GM21786 (cell line): ENCODE data around the gene SERTAD2.
A peak's percentile ranks its signal among the peaks of the same experiment; 100 is the strongest.

Source experiments
- ATAC-seq: cut with Tn5 transposase; IDR thresholded peaks from one replicate; pipeline ENCODE4 v1.9.1; 2021; ENCODE audit not compliant: unreplicated experiment

The SERTAD2 gene

DNA sequence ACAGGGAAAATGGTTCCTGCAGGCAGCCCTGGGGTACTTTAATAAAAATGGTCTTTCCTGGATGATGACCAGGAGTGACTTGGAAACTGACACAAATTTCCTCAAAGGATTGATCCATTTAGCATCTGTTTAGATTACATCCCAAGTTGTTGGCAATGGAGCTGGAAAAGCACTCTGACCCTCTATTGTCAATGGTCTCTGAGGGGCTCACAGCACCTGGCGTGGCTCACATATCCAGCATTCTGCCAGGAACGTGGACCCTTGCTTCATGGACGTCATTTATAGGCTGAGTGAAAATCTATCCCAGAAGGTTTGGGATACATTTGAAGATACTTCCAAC lies 43.8 kb downstream of the SERTAD2 start:
- ATAC-seq, result no peak

DNA sequence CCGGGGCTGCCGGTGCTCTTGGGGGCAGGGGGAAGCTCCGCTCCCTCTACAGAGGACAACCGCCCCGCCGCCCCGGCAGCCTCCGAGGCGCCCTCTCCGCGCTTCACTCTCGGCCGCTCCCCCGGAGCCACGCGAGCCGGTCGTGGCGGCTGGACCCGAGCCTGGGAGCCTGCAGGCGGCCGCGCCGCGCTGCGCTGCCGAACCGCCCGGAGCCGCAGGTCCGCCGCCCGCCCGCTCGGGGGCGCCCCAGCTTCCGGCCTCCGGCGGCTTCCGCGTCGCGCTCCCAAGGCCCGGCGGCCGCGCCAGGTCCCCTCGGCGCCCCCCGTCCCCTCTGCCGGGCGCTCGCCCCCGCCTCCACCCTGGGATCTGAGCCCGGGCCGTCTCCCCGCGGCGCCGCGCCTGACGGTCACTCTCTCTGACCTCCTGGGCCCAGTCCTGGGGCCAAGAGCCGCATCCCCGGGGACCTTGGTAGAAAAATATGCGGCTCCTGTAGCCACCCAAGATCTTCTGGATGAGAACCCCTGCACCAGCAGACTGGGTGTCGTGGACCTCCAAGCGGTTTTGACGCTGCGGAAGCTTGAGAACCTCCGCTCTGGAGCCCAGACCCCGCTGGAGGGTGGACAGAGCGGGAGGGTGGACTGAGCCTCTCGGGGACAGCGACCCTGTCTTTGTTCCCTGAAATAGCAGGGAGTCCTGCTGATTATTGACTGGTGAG lies 44.3 kb downstream of the SERTAD2 start:
- ATAC-seq, result peak; percentile 39

DNA sequence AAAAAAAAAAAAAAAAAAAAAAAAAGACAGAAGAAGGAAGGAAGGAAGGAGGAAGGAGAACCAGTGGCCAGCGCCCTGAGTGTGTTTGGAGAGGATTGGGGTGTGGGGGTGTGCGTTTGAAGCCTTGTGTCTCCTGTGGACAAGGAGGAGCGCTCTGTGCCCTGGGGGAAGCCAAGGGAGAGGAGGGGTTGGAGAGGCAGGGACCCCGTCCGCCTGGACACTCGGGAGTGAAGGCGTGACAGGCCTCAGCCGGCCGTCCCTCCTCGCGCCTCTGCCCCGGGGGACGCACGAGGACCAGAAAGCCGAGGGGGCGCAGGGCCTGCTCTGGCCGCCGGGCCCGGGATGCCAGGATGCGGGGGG lies 44.9 kb downstream of the SERTAD2 start:
- ATAC-seq, result peak; percentile 3

DNA sequence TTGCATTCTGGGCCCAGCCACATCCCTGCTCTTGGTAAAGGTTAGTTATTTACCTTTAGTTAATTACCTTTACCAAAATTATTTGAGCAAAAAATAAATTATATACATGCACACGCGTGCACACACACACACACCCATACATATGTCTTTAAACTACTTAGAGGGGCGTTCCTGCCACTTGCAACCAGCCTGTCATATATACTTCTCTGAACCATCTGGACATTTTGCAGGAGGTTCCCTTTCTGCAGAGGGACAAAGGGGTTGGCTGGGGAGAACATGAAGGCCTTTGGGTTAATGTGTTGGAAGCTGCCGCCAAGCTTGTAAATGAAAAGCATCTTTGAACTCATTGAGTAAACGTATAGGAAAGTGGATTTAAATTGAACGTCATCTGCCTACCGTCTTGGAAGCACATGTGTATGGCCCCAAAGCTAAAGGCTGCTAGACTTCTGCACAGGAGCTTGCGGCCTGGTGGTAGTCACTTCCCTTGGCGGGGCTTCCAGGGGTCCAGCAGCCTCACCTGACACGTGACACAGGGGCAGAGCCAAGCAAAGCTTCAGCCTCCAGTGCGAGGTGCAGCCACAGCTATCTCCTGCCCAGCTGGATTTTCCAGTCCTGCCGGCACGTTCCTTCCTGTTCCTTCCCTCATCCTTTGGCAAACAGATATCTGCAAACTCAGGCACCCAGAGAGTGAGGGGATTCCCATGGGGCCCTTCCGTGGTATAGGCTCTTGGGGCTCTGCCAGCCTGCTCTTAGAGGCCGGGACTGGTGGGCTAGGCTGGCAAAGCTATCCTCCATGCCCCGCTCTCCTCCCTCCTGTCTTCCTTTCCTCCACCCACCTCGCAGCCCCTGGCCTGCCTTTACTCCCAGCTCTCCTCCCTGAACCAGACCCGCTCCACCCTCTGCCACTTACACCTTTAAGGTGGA lies 46.1 kb downstream of the SERTAD2 start:
- ATAC-seq, result no peak

DNA sequence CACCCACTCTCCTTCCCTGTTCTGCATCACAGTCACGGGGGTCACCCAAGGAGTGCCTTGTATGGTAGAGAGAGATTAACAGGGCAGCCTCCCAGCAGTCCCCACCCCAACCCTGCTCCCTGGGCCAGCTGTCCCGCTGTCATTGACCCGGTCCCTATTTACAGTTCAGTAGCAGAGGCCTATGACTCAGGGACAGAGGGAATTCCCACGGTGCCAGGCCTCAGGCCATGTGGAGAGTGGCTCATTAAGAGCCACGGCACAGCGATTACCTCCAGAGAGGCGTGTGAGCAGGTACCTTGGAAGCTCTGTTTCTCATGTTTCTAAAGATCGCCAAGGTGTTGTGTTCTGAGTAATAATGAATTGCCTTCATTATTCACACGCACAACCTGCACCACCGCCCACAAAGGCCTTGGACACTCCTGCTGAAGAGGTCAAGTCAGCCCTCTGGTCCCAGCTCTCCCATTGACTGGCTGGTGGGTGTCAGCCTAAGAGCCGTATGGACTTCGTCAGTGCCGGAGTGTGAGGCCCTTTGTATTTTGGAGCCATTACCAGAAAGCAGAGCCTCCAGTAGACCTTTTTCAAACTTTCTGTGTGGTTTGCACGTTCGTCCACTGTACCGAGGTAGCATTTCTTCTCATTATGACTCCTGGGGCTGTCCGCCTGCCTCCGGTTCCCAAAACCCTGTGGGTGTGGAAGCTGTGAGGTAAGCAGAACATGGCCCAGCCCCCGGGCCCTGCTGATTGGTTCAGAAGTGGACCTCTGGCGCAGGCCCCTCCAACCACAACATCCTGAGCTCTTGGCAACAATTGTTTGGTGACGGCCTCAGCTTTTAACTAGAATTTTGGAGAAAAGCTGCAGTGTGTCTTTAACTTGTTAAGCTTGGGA lies 47.0 kb downstream of the SERTAD2 start:
- ATAC-seq, result peak; percentile 83

DNA sequence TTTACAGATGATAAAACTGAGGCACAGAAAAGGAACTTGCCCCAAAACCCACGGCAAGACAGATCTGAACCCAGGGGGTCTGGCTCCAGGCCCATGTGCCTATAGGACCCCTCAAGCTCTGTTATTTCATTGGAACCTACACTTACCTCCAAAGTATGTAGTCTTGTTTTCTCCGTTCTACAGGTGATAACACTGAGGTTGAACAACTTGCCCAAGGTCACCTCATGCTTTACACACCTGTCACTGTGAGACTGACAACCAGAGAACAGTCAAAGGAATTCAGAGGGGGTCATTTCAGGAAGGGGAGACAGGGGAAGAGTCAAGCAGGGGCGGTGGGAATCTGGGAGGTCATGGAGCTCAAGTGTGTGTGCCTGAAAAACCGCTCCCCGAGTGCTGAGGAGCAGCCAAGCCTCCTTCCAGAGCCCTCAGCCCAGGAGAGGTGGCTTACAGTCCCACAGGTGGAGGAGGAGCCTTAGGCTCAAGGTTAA lies 47.7 kb downstream of the SERTAD2 start:
- no peak for ATAC-seq

DNA sequence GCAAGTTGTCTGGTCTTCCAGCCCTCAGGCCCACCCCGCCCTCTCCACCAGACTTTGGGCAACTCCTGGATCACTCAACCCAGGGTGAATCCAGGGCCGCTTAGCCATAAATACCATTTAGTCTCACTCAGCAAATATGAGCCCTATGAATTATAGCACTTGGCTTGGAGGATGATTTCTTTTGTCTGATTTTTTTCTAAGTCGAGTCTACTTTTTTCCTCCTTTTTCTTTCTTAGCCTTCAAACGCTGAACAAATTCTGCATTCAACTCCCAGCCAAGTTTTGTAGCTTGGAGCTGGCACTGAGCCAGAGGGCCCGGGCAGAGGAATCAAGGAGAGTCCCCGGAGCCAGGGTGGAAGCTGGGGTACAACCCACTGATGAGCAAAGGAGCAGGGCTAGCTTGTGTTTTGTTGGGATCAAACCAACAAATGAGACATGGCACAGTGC lies 48.7 kb downstream of the SERTAD2 start:
- ATAC-seq, result no peak

DNA sequence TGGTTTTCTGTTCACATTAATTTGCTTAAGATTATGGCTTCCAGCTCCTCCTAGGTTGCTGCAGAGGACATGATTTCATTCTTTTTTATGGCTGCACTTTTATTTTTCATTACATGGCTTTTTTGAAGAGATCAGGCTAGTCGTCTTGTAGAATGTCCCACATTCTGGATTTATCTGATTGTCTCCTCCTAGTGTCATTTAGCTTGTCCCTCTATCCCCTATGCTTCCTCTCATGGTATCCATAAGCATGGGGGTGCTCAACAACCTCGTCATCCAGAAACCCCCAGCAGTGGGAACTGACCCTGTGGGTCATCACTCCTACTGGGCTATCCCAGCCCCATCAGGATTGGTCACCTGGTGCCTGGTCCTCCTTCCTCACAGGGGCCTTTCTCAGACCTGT lies 49.6 kb downstream of the SERTAD2 start:
- no peak for ATAC-seq

DNA sequence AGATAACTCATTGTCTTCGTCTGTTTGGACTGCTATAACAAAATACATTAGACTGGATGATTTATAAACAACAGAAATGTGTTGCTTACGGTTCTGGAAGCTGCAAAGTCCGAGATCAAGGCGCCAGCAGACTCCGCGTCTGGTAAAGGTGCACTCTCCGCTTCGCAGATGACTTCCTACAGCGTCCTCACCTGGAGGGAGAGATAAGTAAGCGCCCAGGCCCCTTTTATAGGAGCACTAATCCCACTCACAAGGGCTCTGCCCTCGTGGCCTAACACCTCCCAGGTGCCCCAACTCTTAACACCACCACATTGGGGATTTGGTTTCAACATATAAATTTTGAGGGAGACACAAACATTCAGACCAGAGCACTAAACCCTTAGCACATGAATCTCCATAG lies 51.3 kb downstream of the SERTAD2 start:
- ATAC-seq, result no peak

DNA sequence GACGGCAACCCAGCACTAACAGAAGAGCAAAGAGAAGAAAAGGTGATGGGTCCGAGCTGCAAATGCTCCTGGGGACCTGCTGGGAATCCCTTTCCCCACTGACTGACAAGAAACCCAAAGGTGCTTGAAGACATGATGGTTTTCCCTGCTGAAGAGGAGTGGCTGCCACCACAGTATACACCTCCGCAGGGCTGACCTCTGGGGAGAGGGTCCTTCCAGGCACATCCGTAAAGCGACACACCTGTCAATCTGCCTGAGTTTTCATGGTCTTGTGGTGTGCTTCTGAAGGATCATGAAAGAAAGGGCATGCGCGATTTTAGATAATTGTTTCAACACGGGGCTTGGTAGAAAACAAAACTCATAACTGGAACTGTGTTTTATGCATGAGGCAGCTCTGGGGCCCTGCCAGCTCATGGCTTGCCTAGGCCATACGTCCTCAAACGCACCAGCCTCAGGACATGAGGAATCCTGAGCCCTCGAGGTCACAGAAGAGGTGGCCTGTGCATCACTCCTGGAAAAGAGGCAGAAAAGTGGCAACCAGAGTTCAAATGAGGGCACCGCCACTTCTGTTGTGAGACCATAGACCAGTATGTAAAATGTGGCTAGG lies 51.8 kb downstream of the SERTAD2 start:
- no peak for ATAC-seq

DNA sequence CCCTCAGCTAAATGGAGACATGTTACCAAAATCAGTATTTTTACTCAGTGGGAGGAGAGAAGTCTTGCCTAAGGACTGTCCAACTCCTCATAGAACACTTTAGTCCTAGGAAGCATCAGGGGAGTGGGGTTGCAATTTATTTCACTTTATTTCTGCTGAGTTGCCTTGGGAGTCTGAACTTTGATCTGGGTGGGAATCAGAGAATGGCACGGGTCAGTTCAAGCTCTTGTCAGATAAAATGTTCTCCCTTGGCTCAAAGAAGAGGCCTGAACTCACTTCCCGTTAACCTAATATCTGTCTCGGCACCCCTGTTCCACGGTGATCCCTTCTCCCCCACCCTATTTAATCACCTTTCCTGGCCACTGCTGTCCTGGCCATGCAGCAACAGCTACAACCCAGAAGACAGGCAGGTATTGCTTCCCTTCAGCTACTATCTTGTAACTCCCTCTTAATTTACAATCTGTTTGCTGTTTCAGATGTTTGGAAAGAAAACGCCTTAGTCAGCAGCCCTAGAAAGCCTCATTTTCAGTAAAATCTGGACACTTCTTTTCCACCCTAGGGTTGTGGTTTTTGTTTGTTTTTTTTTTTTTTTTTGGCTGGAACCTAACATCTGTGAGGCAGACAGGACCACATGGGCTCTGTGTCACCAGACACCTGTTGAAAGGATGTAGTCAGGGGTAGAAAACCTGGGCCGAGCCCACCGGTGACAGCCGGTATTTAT lies 52.5 kb downstream of the SERTAD2 start:
- ATAC-seq, result no peak

DNA sequence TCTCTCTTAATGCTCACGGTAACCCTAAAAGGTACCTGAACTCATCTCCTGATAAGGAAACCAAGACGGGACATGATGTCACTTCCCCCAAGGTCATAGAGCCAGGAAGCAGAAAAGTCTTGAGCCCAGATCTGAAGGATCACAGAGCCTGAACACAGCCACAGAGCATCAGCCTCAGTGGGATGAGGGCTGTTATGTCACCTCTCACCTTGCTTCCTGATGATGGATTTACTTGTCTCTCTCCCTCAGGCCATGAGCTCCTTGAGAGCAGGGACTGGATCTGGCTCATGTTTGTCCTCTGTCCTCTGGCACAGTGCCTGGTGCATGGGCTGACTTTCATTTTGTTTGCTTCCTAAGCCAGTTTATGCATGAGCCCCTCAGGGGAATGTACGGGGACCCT lies 54.2 kb downstream of the SERTAD2 start:
- ATAC-seq, result no peak

DNA sequence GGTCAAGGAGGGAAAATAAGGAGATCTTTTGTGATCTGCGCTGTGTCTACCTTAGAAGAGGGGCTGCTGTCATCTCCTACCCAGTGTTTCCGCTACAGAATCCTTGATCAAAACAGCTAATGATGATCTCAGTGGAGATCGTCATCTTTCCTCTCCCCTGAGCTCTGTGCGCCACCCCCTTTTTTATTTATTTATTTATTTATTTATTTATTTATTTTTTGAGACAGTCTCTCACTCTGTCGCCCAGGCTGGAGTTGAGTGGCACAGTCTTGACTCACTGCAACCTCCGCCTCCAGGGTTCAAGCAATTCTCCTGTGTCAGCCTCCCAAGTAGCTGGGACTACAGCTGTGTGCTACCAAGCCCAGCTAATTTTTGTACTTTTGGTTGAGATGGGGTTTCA lies 55.5 kb downstream of the SERTAD2 start:
- no peak for ATAC-seq

DNA sequence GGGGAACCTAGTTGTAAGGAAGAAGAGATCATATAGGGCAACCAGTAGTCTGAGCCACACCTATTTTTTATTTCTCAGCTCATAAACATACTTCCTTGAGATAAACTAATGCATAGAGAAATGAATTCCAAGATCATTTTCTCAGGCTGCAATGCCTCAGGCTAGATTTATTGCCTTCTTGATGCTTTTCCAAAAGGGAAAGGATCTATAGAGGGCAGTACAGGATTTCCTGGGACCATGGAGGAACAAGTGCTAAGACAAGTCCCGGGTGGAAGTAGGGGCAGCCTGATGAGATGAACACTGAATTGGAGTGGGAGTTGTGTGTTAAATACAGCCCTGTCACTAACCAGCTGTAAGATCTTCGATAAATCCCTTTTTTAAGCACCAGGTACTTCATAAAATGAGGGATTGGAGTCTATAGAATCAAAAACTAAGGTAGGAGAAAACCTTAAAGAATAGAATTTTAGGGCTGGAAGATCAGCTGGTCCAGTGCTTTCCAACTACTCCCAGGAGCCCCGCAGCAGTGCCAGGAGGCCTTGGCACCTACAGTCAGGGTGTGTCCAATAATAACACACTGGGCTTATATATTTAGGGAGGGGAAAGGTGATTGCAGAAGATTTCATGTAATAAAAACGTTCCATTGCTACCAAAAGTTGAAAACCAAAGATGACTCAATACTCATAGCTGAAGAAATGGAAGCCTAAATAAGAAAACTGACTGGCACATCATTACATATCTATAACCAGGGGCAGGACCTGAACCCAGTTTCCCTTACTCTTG lies 58.1 kb downstream of the SERTAD2 start:
- no peak for ATAC-seq

DNA sequence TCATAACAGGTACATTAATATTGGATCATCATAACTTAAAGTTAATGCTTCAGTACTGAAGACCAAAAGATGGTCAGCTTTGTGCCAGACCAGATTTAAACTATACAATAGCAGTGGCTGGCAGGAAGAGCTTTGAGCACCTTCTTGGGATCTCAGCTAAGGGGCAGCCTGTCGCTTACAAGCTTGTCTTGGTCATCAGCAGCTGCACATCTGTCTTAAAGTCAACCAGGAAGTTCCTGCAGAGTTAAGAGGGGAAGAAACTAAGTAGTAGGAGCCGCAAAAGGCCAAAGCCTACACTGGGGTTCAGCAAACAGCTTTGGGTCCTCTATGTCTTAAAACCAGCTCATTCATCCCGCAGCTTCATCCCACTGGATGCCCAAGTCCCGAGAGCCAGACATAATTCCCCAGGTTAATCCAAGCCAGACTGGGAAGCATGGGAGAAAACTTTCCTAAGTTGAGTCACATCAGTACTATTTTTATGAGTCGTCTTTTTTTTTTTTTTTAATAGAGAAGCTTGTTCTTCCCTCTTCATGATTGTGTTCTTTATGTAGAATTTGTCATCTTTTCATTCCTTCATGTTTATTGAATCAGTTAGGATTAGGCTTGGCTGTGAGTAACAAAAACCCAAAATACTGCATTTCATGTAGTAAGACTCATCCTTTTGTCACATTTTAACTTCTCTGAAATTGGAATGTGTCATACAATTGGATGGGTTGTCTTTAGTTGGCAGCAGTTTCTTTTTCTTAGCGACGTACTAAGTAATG lies 59.3 kb downstream of the SERTAD2 start:
- no peak for ATAC-seq

DNA sequence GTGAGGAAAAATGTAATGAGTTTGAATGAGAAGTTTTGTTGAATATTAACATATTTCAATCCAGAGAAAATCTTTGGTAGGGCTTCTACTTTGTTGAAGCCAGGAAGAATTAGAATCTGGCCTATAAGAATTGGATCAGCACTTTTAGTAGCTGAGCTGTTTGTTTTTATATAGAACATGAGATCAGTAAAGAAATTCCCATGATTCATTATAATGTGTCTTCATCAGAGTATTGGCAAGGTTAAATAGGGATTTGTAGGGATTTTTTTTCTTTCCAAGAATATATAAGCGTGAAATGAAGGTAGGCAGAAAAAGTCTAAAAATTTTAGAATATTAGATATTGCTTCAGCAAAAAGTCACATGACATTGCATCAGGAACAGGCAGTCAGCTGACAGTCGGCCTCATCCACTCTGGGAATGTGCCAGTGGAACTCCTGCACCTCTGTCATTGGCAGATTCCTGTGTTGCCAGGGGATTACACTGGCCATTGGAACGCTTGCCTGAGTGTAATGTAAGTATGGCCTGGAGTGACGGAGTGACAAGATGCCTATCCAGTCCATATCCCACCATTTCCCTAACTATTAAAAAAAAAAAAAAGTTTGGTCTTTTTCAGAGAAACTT lies 60.6 kb downstream of the SERTAD2 start:
- no peak for ATAC-seq

DNA sequence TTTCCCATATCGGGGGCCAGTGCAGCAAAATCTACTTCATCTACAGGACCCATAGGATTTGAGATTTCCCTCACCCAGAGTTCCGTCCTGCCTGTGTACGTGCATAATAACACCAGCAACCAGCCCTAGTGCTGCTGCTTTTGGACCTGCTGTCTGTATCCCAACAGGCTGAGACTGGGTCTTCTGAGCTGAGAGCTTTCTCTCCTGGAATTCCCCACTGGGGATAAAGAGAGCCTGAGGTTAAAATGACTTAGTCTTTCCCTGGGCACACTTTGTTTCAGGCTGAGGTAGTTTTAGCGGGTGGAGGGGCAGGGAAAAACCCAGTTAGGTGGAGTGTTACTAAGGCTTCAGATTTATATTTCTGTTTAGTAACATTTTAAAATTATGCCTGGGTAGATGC lies 62.5 kb downstream of the SERTAD2 start:
- ATAC-seq, result no peak

DNA sequence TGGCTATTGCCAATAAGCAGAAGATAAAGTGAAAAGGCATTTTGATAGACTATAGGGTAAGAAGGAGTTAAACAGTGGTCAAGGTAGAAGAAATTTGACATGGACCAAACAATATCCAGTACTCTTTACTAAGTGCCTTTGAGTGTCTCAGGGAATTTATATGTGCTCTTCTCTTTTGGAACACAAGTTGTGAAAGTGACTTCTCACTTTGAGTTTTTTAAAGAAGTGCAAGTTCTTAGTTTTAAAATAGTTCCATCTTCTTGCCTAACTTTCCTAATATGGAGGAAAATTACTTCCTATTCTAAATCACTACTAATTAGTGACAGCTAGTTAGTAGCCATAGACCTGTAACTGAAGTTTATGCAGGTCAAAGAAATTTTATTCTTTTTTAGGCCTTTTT lies 66.2 kb downstream of the SERTAD2 start:
- ATAC-seq, result no peak
